HG03066 (cell line): ENCODE results near the gene ARL3.
"Not testable (repeated sequence)": the region's sequence is repeated elsewhere in the genome, so short reads cannot be mapped to it uniquely, and the experiment has no call there.

Experiments used
- ATAC-seq: cut with Tn5 transposase; IDR thresholded peaks from one replicate; pipeline ENCODE4 v1.9.1; 2021; ENCODE audit warnings: low read depth; ENCODE audit not compliant: unreplicated experiment

Gene ARL3

DNA sequence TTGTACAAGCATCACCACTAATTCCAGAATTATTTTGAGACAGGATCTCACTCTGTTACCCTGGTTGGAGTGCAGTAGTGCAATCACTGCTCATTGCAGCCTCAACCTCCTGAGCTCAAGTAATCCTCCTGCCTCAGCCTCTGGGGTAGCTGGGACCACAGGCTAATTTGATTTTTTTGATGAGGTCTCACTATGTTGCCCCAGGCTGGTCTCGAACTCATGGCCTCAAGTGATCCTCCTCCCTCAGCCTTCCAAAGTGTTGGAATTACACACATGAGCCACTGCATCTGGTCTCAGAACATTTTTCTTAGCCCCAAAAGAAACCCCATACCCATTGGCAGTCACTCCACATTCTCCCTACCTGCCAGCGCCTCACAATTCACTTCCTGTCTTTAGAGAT lies 26.0 kb upstream of the ARL3 start:
- no peak for ATAC-seq

DNA sequence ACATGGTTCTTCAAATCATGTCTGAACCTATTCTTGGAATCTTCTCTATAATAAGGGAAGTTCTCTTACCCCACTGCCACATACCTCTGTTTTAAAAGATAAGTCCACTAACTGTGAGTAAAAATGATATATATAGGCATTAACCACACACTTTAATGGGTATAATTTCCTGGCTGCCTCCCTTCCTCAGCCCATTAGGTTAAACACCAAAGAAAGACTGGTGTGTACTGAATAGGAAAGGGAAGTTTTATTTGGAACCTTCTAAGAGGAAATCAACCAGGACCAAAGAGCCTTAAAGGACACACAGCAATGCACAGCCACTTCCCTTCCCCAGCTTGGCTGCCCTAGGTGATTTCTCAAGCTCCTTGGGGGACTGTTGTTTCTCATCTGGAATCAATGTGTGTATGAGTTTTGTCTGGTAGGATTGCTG lies 24.5 kb upstream of the ARL3 start:
- no peak for ATAC-seq

DNA sequence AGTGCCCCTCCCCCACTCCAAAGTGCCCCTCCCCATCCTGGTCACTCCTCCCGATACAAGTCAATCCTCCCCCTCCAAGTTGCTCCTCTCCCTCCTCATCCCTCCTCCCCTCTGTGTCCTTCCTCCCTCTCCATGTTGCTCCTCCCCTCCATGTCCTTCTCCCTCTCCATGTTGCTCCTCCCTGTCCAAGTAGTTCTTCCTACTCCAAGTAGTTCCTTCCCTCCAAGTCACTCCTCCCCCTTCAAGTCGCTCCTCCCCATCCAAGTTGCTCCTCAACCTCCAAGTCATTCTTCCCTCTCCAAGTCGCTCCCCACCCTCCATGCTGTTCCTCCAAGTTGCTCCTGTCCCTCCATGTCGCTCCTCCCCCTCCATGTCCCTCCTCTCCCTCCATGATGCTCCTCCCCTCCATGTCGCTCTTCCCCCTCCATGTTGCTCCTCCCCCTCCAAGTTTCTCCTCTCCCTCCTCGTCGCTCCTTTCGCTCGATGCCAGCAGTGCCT lies 20.9 kb upstream of the ARL3 start:
- ATAC-seq: no peak

DNA sequence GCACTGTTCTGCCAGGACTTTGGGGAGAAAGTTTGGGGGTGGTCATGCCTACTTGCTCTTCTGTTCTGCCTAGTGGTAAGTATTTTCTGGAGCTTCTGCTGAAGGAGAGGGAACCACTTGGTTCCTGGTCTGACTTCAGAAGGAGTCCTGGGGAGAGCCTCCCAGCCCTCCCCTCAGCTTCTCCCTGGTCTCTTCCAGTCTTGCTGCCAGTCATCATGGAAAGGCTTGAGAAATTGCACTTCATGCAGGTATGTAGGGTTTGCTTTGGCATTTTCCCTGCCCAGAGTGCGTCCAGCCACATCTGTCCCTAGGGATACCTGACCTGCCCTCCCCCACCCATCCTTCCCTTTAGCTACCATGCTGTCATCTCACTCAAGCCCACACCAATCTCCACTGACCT lies 18.5 kb upstream of the ARL3 start:
- ATAC-seq: no peak

DNA sequence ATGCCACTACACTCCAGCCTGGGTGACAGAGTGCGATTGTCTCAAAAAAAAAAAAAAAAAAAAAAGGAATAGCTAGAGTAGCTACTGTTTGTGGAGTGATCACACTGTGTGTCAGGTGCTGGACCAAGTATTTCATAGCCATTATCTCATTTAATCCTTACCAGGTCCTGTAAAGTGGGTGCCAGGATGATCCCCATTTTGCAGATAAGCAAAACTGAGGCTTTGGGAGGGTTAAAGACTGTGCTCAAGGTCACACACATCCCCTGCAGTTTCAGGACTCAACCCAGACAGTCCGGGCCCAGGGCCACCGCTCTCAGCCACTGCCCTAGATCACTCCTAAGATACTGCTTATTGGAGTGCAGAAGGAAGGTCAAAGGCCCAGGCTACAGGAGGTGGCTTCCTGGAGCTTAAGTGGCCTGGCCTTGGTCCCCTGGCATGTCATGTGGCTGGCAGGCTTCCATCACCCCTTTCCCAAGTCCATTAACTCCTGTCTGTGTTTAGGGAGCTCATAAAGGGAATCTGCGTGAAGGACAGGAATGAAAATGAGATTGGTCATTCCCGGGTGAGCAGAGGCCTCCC lies 17.1 kb upstream of the ARL3 start:
- ATAC-seq: no peak

DNA sequence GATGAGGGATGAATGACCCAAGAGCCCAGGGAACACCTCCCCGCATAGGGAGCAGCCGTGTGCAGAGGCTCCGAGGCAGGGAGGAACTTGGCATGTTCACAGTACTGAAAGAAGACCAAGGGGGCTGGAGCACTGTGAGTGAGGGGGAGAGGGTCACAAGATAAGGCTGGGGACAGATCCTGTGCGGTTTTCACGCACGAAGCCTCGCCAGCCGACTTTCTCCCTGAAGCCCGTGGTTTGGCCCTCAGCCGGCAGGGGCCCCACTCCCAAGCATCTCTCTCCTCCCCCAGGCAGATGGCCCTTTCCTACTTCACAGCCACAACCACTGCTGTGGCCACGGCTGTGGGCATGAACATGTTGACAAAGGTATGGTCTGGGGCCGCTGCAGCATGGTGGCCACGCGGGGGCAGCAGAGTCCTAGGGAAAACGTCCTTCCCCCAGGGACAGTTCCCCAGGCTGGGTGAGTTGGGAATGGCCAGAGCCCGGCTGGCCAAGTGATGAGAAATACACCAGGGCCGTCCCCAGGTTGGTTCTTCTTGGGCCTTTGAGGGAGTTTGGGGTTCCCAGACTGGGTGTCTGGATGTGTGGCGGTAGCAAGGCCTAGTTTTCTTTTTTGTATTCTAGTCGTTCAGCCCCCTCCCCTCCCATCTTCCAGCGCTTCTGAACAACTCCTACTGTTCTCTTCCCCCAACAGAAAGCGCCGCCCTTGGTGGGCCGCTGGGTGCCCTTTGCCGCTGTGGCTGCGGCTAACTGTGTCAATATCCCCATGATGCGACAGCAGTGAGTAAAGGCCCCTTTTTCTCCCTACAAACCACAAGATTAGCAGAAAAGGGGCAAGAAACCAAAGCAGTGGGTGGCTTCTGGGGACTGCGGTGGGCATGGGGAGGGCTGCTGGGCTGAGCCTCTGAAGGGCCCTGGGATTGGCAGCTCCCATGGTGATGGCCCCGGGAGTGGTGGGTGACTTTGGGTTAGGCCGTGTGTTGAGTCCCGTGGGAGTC lies 15.1 kb upstream of the ARL3 start:
- peak; percentile 66 for ATAC-seq

DNA sequence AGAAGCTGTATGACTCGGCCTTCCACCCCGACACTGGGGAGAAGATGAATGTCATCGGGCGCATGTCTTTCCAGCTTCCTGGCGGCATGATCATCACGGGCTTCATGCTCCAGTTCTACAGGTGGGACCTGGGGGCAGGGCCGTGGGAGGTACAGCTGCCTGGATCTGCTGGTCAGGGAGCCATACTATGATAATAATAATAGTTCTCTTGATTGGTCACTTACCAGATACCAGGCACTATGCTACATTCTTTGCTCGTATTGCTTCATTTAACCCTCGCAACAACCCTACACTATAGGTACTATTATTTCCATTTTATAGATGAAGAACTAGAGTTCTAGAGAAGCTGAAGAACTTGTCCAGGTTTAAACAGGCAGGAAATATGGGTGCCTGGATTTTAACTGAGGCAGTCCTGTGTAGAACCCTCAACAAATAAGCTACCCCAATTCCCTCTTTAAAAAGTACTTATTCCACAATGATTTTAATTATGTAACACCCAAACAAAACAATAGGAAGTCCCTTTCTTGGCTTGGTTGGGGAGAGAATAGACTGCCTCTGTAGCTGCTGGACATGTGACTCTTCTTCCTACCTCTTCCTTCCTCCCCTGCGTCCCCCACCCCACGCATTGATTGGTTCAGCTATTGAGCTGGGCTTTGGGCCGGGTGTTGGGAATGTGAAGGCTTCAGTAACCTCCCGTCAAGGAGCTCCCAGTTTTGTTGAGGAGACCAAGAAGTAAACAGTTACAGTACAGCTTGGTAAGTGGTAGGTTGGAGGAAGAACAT lies 13.0 kb upstream of the ARL3 start:
- no peak for ATAC-seq

DNA sequence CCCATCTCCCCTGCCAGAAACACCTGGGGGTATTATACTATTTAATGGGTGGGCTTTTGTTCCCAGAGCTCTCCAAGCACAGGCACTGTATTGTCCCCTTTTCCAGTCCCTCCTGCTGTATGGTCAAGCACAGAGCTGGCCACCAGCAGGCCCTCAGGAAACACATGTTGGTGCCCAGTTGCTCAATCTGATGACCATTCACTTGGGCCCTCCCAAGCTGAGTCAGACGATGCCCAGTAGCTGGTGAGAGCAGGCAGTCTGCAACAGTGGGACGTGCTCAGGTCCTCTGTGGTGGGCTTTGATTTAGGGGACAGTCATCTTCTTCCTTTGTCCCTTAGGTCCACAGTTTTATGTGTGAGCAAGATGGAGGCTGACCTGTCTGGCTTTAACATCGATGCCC lies 12.1 kb upstream of the ARL3 start:
- no peak for ATAC-seq

DNA sequence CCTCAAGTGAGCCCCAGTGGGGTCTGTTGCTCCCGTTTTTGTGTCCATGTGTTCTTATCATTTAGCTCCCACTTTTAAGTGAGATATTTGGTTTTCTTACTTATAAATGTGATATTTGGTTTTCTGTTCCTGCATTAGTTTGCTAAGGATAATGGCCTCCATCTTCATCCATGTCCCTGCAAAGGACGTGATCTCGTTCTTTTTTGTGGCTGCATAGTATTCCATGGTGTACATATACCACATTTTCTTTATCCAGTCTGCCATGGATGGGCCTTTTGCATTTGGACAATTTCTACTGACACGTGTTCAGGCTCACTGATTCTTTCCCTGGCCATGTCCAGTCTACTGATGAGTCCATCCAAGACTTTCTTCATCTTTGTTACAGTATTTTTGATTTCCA lies 9.8 kb upstream of the ARL3 start:
- ATAC-seq: no peak

DNA sequence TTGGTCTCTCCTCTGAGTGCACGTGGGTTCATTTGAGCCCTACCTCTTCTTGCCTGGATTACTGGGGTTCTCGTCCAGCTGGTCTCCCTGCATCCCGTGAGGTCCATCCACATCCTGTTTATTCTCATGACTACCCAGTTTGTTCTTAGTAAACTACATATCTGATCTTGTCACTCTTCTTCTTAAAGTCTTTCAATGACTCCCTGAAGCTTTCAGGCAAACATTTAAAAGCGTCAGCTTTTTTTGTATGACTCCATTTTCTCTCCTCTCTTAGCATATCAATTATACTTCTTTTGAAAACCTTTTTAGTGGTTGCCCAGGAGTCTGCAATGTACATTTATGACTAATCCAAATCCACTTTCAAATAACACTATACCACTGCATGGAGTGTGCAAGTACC lies 7.8 kb upstream of the ARL3 start:
- ATAC-seq: no peak

DNA sequence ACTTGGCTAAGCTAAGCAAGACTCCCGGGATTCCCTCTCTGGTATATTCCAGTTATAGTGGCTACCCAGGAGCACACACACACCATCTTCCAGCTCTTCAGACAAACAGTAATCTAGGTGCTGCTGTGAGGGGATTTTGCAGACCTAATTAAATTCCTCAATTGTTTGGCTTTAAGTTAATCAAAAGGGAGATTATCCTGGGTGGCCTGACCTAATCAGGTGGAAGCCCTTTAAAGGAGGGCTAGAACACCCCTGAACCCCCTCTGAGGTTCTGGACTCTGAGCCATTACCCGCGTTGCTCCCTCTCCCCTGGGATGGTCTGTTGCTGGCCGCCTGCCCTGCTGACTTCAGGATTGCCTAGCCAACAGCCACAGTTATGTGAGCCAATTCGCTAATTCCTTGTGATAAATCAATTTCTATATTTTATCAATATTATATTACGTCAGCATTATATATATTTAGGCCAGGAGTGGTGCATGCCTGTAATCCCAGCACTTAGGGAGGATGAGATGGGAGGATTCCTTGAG lies 6.6 kb upstream of the ARL3 start:
- ATAC-seq: no peak

DNA sequence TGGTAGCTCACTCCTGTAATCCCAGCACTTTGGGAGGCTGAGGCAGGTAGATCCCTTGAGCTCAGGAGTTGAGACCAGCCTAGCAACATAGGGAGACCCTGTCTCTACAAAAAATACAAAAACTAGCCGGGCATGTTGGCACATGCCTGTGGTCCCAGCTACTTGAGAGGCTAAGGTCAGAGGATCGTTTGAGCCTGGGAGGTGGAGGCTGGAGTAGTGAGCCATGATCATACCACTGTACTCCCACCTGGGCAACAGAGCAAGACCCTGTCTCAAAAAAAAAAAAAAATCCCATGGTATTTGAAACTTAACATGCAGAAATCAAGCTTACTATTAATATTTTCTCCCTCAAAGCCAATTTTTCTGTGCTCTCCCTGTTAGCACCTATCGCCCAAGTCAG lies 6.1 kb upstream of the ARL3 start:
- ATAC-seq: no peak

DNA sequence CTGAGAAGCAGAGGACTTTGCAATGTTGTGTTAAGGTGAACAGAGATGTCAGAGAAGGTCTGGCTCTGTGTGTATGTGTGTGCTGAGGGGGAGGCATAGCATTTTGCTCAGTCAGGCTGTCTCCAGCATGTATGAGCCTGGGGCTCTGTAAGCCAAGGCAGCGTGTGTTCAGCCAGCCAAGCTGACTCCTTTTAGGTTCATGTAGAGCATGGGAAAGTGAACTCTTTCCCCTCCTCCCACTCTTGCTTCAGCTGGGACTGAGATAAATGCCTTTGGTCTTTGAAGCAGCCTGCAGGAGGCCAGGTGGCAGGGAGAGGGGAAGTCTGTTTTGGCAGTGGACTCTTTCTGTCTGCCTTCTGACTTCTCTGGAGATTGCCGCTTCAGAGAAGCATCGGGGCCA lies 4.0 kb upstream of the ARL3 start:
- no peak for ATAC-seq

DNA sequence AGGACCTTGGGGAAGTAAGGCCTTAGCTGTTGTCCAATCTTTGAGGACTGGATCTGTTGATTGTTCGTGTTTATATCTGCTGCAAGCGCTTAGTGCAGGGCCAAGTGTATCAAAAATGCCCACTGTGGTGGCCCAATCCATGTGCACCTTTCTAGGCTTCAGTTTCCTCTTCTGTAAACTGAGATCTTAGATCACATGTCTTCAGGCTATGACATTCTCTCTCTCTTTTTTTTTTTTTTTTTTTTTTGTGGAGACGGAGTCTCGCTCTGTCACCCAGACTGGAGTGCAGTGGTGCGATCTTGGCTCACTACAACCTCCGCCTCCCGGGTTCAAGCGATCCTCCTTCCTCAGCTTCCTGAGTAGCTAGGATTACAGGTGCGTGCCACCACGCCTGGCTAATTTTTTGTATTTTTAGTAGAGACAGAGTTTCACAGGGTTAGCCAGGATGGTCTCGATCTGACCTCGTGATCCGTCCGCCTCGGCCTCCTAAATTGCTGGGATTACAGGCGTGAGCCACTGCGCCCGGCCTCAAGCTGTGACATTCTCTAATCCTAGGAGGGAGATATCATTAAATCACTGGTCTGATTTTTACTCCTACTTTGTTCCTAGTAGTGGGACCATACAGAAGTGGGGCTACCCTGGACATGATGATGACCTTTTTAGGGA lies 2.8 kb upstream of the ARL3 start:
- not testable (repeated sequence) for ATAC-seq

DNA sequence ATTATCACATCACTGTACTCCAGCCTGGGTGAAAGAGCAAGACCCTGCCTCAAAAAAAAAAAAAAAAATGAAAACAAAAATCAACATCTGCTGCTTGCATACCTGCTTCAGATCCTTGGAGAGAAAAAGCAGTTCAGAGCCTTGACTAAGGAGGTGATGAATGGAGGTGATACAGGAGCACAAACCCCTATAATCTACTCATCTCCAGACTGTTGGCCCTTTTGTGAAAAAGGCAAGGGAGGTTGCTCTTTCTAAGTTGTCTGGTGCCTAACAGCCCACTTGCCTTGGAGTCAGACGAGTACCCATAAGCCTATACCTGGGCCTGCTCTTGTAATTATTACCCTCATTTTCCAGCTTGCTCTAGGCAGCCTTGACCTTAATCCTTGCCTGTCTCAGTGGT lies 1.7 kb upstream of the ARL3 start:
- no peak for ATAC-seq

DNA sequence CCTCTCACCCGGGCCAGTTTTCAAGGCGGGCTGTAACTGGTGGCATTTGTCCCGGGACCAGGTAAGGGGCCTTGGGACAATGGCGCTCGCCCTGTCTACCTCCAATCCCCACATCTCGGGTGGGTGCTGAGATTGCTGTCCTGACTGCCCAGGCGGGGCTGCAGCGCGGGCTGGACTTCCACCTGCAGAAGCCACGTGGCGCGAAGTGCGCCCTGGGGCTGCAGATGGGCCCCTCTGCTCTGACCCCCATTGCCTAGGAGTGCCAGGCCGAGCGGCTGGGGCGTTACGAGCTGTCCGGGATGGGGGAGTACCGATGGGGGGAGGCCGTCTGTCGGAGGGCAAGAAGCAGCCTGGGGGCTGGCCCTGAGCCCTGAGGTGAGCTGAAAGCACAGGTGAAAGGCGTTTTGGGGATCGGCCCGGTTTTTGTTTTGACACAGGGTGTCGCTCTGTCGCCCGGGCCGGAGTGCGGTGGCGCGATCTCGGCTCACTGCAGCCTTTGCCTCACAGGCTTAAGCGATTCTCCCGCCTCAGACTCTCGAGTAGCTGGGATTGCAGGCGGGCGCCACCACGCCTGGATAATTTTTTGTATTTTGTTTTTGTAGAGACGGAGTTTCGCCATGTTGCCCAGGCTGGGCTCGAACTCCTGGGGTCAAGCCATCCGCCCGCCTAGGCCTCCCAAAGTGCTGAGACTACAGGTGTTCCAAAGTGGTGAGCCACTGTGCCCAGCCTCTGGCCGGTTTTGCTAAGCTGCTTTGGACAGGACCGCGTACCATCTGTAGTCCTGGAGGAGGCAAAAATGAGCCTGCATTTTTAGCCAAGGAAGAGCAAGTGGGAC lies 641 bp upstream of the ARL3 start, which contains the start of gene SFXN2:
SFXN2 (plus strand) TSS at position 16 of the 835 bp plus-strand sequence. CDS start 12,001 bp downstream, outside the sequence.
- ATAC-seq: peak; percentile 17

DNA sequence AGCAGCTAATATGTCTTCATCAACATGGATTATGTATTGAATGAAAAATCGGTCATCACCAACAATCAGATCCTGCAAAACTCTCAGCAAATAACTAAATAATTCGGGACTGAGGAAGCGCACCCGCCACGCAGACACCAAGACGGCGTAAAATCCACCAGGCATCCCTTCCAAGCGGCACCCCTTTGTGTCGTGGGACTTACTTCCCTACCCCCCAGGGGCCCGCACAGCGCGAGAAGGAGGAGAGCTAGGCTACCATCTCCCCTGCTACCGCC lies 721 bp downstream of the ARL3 start:
- ATAC-seq: no peak

DNA sequence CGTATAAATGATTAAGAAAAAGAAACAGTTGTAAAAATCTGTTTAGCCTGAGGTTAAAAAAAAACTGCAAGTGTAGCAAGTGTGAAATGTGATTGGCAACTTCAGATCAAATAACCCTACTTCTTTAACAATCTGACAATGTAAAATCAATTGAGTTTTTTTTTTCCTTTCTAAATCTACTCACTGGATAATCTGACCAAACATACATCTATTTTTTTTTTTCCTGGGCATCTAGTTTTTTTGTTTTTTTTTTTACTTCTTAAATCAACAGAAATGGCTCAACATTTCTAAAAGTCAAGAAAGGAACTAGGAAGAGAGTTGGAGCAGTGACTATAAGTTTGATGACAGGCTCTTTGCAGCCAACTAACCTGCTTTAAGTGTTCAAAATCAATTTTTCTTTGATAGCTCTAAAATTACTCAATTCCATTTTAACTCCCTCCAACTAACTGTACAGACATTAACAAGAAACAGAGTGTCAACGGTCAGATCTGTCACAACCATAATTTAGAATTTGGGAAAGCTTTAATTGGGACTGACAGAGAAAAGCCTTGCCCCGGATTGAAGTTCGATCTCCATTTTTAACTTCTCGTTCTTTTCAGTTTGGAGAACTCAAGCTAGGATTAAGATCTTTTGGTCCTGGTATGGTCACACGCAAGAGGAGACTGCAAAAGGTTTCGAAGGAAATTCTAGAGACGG lies 1.2 kb downstream of the ARL3 start:
- no peak for ATAC-seq

DNA sequence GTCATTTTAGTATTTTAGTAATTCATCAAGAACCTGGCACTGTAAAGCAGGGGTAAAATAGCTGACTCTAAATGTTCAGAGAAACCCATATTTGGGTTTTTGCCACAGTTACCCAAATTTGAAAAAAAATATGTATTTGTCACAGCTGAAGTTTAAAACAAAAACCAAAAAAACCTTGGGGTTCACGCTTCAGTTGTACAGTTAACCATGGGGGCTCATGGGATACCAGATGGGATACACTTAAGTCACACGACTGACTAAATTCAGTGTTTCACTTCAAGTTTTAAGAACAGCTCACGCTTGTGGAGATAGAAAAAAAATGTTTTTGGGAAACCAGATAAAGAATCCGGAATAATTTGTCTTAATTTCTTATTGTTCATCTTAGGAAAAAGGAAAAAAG lies 2.1 kb downstream of the ARL3 start:
- ATAC-seq: no peak
